B cell (primary cell): Measurements from ENCODE around the gene TMEM145.
"Not testable (repeated sequence)": the region's sequence is repeated elsewhere in the genome, so short reads cannot be mapped to it uniquely, and the experiment has no call there.

Source experiments
- CTCF ChIP-seq: fragments of 200-600 bp; IDR thresholded peaks from one replicate; pipeline ENCODE4 v1.8.0; 2022; ENCODE audit warnings: antibody characterized with exemption, mild to moderate bottlenecking
- EZH2 ChIP-seq: IDR thresholded peaks from 2 replicates; pipeline ENCODE4 v1.6.1; 2012; ENCODE audit warnings: borderline replicate concordance, low read depth, mild to moderate bottlenecking, moderate library complexity, low read length; ENCODE audit not compliant: insufficient read depth, poor library complexity, severe bottlenecking

- not testable (repeated sequence) for TF ChIP-seq CTCF, EZH2
These were observed 26.2 kb downstream of the TMEM145 start for GRCh38 chr19:42339126-42339860.
